ENCODE measurements around the gene CEP104. TPM values are rescaled to one million over a fixed set of nuclear protein-coding genes. Genes with fewer than 3 reads are reported as not detected.

The CEP104 gene
- total RNA-seq, 1 experiment from 2014 or later: 34.5 TPM

DNA sequence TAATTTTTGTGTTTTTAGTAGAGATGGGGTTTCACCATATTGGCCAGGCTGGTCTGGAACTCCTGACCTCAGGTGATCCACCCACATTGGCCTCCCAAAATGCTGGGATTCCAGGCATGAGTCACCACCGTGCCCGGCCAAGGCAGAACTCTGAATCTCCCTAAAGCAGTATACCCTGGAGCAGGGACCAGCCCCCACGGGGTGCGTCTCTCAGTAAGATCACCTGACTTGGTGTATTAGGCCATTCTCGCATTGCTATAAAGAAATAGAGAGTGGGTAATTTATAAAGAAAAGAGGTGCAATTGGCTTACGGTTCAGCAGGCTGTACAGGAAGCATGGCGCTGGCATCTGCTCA, 14.4 kb upstream of the CEP104 start:
- H3K36me3 Mint-ChIP-seq (ENCODE audit: insufficient read depth in 1 of 3, low read depth in 3 of 3): peaks cover 14 to 28% (median 20%) of the 10 kb centered on the region in 3 experiments

More for the DNA sequence above, 14.4 kb upstream of the CEP104 start:
- no peaks in the 10 kb centered on the region for H3K79me2 ChIP-seq (ENCODE audit: insufficient read depth, low read length)
- H2BK12ac ChIP-seq (ENCODE audit: insufficient read length, low read depth, low read length): no peak overlapping the region
- no peaks in the 10 kb centered on the region for H4K20me1 ChIP-seq (ENCODE audit: control insufficient read depth, insufficient read depth, insufficient read length)
- peaks cover 6 to 8% of the 10 kb centered on the region in 2 experiments; a peak in 4 of 5 replicates for H3K9me3 Mint-ChIP-seq
- no peak overlapping the region for H3K27ac ChIP-seq (ENCODE audit: insufficient read length, low read depth, low read length)
- no peak overlapping the region for H2AK5ac ChIP-seq (ENCODE audit: insufficient read length, low read length)
- no peaks in the 10 kb centered on the region for H3K9me3 ChIP-seq (ENCODE audit: control insufficient read depth, low read depth, low read length)
- no peak overlapping the region for H3T11ph ChIP-seq (ENCODE audit: low read length)
- H3K23ac ChIP-seq (ENCODE audit: insufficient read length, low read depth, low read length): no peak overlapping the region
- no peaks in the 10 kb centered on the region for H3K4me1 ChIP-seq (ENCODE audit: insufficient read depth, low read length)
- no peak overlapping the region for H3K4me3 Mint-ChIP-seq
- H2BK20ac ChIP-seq (ENCODE audit: low read depth, low read length, poor library complexity, severe bottlenecking): no peak overlapping the region
- H3K79me1 ChIP-seq (ENCODE audit: insufficient read depth, low read depth, low read length, poor library complexity, severe bottlenecking): no peaks in the 10 kb centered on the region
- no peak overlapping the region for H3K18ac ChIP-seq (ENCODE audit: insufficient read length, low read depth, low read length)
- H3K23me2 ChIP-seq (ENCODE audit: insufficient read length, low read depth, low read length, poor library complexity, severe bottlenecking): no peaks in the 10 kb centered on the region
- no peak overlapping the region for H2AFZ ChIP-seq (ENCODE audit: low read length)
- H3K4ac ChIP-seq (ENCODE audit: low read depth, low read length): no peak overlapping the region
- no peak overlapping the region for H3K9ac ChIP-seq (ENCODE audit: extremely low read depth, insufficient read length, low read length)
- H4K91ac ChIP-seq (ENCODE audit: insufficient read length, low read depth, low read length): no peak overlapping the region
- TF ChIP-seq CTCF (conservative IDR thresholded peaks at IDR 0.05): no peak
- H3K56ac ChIP-seq (ENCODE audit: insufficient read length, low read depth, low read length): no peak overlapping the region
- H3K27me3 Mint-ChIP-seq (ENCODE audit: low read depth): no peaks in the 10 kb centered on the region
- no peak for DNase-seq
- no peak overlapping the region for H2BK120ac ChIP-seq (ENCODE audit: low read depth, low read length, poor library complexity, severe bottlenecking)
- H4K5ac ChIP-seq (ENCODE audit: insufficient read length, low read depth, low read length): no peak overlapping the region
- H3K27ac Mint-ChIP-seq: no peak overlapping the region; a peak in 1 of 7 replicates
- no peaks in the 10 kb centered on the region for H3K27me3 ChIP-seq (ENCODE audit: insufficient read depth, low read length)
- no peak overlapping the region for H4K8ac ChIP-seq (replicated peaks; ENCODE audit: insufficient read length, low read depth, low read length)
- no peak overlapping the region for H3K14ac ChIP-seq (ENCODE audit: insufficient read depth, low read length)
- no peak overlapping the region for H3K4me2 ChIP-seq (ENCODE audit: insufficient read depth, insufficient read length, low read length)
- H2BK5ac ChIP-seq (ENCODE audit: insufficient read length, low read length): no peak overlapping the region
- H2BK15ac ChIP-seq (ENCODE audit: low read depth, low read length): no peak overlapping the region
- H3K4me1 Mint-ChIP-seq: peaks cover 2 to 6% of the 10 kb centered on the region in 2 experiments; a peak in 3 of 4 replicates
- WGBS (ENCODE audit: extremely low coverage, insufficient read length, low lambda C conversion rate): no CpG with 5 or more reads among the region's 7 CpGs

Data from H9 (cell line).